ENCODE data around the gene RELB.

Gene RELB

DNA sequence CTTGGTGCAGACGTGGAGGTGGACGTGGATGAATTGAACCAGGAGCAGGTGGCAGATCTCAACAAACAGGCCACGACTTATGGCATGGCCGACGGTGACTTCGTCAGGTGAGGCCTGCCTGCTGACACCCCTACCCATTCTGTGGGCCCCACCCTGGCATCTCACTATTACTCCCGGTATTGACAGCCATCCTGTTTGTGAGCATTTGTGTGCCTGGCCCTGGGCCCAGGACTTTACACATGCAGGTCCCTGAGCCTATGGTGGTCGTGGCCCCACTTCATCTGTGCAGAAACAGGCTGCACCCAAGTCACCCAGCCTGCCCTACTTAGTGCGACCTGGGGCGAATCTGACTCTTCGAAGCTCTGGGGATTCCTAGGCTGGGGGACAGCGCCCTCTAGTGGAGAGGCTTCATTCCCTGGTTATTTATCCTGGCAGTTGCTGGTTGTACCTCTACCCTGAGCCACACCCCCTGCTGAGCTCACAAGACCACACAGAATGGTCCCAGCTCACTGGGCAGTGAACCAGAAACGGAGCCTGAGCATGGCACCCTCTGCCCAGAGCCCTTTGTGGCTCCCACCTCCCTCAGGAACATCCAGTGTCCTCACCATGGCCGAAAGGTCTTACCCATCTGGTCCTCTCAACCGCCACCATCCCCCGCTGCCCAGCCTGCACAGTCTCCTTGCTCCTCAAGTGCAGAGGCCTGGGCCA is 58.1 kb downstream of the RELB start:
- DNase-seq (ENCODE audit: low spot score): peak; percentile 93

DNA sequence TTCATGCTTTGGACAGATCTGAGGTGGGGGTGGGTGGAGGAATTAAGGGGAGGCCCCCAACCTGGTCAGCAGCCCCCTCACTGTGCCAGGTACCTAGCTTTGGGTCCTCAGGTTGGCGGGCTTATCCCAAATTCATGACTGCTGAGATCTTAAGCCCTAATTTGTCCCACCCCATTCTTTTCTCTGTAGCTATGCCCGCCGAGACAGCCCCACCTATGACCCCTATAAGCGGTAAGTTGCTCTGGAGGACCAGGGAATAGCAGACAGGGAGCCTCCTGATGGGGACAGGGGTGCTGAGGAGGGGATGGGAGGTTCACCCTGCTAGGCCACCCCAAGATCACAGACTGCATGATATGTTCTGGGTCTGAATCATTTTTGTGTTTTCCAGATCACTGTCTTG is 60.7 kb downstream of the RELB start:
- DNase-seq (ENCODE audit: low spot score): no peak

DNA sequence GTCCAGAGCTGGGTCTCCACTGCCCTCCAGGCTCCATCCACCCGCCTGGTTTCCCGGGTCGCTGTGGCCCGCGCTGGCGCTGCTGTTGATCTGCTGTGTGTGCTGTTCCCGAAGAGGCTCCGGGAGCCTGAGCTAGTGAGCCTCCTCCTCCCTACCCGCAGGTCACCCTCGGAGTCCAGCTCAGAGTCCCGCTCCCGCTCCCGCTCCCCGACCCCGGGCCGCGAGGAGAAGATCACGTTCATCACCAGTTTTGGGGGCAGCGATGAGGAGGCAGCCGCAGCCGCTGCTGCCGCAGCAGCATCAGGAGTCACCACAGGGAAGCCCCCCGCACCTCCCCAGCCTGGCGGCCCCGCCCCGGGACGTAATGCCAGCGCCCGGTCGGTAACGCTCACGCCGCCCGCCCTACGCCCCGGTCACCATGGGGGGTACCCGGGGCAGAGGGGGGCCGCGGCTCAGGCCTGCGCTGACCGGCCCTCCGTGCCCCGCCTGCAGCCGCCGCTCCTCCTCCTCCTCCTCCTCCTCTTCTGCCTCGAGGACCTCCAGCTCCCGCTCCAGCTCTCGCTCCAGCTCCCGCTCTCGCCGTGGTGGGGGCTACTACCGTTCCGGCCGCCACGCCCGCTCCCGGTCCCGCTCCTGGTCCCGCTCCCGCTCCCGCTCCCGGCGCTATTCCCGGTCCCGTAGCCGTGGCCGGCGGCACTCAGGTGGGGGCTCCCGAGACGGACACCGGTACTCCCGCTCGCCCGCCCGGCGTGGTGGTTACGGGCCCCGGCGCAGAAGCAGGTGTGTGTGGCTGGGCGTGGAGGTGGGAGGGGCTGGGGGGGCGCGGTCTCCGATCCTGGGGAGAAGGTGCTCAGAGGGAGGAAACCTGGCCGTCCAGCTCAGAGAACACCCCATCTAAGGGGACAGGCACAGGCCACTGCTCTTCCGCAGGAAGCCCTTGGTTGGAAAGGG is 62.9 kb downstream of the RELB start:
- DNase-seq (ENCODE audit: low spot score): no peak

DNA sequence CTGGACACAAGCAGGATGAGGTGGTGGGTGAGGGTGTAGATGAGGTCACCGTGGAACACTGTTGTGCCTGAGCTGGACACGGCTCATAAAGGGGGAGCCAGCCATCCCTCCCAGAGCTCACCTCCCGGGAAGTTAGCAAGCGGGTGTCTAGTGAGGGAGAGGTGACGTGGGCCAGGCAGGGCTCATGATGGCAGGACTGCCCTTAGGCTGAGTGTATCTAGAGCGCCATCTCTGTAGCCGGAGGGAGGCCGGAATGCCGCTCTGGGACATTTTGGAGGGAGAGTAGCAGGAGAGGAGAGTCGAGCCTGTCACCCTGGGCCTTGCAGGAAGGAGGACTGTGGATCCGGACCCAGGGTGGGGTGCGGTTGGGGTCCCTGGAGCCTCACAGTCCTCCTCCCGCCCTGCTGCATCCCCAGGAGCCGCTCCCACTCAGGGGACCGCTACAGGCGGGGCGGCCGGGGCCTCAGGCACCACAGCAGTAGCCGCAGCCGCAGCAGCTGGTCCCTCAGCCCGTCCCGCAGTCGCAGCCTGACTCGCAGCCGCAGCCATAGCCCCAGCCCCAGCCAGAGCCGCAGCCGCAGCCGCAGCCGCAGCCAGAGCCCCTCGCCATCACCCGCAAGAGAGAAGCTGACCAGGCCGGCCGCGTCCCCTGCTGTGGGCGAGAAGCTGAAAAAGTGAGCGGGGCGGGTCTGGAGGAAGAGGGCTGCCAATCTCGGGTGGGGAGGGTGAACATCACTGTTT is 65.8 kb downstream of the RELB start:
- no peak for DNase-seq (ENCODE audit: low spot score)

DNA sequence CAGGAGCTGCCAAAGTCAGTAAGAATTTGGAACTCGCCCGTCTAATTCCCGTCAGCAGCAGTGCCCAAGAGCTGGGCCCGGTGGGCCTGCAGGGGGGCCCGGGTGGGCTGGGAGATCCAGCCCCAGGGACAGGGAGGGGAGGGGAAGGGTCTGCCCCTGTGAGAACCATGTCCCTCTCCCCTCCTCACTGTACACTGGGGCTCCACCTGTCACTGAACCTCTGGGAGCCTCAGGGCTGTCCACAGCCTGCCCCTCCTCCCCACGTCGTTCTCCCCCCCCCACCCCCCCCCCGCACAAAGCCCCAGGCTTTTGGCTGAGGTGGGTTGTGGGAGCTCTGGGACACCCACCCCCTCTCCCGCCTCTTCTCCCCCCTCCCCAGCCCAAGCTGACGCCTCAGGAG is 66.8 kb downstream of the RELB start:
- no peak for DNase-seq (ENCODE audit: low spot score)

DNA sequence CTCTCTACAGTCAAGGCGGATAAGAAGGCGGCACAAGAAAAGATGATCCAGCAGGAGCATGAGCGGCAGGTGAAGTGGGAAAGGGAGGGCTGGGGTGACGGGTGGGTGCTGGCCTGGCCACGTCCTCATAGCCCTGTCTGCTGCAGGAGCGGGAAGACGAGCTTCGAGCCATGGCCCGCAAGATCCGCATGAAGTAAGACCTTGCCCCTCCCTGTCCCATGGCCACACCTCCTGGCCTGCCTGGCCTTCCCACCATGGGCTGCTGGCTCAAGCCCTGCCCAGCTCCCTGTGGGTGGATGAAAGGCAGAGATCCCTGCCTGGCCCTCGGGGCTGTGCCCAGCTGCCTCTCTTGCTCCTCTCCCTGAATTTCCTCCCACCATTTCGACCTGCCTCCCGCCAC is 67.8 kb downstream of the RELB start:
- DNase-seq (ENCODE audit: low spot score): peak; percentile 66

DNA sequence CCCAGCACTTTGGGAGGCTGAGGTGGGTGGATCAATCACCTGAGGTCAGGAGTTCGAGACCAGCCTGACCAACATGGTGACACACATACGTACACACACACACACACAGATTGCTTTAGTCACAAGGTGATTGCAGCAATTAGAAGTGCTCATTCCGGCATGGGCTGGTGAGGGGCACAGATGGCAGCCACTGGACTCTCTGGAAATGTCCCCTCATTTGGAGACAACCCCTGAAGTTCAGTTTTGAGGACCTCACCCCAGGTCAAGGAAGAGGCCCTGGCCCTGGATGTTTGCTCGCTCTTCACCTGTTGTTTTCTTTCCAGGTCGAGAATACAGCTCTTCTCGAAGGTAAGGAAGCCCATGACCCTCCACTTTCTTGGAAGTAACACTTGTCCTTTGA is 69.0 kb downstream of the RELB start:
- DNase-seq (ENCODE audit: low spot score): no peak

DNA sequence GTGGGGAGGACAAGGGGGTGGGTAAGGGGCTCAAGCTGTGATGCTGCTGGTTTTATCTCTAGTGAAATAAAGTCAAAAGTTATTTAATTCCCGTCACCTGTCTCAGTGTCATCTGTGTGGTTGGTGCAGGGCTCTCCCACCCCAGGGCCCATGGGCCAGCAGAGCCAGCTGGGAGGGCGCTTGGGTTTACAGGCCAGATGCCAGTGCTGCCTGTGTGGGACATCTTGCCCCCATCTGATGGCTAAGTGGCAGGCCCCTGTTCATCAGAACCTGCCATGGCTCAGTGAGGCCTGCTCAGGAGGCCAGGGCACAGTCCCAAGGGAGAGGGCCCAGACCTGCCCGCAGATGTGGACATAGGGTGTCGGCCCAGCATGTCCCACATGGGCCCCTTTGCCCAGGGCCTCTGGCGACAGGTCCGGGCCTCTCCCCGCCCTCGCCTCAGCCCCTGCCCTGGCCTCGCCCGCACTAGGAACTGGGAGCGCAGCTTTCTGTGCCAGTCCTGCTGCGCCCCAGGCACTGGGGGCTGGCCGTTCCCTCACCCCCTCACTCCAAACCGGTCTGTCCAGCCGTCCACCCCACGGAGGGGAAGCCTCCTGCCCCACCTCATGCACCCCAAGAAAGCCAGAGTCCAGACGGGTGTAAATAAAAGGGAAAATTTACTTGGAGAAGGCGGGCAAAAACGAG is 69.7 kb downstream of the RELB start:
- no peak for DNase-seq (ENCODE audit: low spot score)

DNA sequence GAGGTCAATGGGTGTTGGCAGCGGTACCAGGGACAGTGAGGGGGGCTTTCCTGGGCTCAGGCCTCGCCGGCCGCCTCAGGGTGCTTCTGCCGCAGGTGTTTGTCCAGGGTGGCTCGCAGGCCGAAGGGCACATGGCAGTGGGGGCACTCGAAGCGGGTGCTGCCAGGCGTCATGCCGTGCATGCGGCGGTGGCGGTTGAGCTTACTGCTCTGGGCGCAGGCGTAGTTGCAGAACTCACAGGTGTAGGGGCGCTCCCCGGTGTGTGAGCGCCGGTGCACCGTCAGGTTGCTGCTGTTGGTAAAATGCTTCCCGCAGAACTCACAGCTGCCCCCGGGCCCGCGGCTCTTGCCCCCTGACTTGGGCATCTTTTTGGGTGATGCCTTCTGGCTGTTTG is 70.3 kb downstream of the RELB start:
- DNase-seq (ENCODE audit: low spot score): no peak

DNA sequence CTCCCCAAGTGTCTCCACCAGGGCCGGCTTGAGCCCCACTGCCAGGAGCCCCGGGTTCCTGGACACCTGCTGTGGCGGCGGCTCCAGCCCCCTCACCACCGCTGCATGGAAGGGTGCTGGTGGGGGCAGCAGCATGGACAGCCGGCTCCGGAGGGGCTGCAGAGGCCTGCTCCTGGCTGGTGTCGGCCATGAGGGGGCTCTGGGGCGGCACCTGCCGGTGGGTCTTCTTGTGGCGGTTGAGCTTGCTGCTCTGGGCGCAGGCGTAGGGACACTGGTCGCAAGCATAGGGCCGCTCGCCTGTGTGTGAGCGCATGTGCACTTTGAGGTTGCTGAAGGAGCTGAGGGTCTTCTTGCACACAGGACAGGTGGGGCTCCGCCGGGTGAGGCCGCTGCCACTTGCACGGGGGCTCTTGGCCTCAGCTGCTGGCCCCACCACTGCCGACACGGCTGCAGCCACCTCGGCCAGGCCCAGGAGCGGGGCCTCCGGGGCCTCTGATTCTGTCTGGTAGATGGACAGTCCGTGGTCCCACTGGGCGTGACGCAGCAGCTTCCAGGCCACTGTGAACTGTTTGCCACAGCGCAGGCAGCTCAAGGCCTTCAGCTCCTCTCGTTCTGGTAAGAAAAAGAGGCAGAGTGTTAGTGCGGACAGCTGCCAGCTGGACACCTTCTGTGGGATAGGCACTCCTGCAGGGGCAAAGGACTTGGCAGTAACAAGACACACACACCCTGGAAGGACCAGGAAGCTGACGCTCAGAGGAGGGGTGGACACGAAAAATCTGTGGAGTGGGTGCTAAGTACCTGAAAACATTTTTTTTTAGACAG is 70.9 kb downstream of the RELB start:
- no peak for DNase-seq (ENCODE audit: low spot score)

DNA sequence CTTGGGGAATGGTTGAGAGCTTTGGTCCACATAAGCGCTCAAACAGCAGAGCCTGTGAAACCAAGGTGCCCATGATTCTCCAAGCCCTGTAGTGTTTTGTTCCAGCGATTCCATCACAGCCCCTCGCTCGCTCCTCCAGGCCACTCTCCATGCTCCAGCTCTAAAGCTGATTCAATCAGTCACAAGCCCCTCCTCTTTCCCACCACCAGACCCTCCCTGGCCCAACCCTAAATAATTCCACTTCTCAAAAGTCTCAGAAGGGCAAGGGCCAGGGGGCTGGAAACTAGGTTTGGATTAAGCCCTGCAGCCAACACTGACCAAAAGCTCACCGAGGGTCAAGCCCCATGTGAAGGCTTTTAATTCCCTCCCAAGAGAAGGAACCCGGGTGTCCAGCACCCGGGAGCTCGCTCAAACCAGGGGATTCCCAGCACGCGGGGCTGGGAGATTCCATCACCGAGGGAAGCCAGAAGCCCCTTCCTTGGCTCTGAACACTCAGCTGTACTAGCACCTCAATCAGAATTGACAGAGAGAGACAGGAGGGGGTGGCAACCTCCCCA is 73.6 kb downstream of the RELB start:
- DNase-seq (ENCODE audit: low spot score): no peak

DNA sequence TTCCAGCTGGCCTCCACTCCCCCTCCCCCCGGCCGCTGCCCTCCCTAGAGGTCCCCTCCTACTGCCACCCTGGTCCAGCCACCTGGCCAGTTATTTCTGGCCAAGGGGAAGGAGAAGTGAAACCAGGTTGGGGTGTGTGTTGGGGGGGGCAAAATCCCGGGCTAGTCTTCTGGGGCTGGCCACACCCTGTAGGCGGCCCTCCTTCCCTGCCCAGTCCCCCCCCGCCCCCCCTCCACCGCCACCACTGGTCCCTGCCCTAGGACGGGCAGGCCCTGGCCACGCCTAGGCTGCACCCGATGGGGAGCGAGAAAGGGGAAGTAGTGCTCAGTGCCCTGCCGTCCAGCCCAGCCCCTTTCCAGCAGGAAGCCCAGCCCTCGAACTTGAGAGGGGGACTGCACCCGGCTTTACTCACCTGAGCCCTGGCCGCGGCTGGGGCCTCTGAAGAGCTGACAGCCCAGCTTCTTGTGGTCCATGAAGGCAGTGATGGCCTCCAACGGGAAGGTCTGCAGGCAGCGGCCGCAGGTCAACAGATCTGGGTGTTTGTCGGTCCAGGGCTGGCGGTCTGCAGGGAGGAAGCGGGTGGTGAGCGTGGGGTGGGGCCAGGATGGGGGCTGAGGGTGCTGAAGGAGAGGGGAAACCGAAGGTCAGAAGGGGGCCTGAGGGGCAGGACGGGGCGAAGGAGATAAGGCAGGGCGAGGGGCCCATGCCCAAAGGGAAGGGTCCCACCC is 74.2 kb downstream of the RELB start:
- peak; percentile 88 for DNase-seq (ENCODE audit: low spot score)

DNA sequence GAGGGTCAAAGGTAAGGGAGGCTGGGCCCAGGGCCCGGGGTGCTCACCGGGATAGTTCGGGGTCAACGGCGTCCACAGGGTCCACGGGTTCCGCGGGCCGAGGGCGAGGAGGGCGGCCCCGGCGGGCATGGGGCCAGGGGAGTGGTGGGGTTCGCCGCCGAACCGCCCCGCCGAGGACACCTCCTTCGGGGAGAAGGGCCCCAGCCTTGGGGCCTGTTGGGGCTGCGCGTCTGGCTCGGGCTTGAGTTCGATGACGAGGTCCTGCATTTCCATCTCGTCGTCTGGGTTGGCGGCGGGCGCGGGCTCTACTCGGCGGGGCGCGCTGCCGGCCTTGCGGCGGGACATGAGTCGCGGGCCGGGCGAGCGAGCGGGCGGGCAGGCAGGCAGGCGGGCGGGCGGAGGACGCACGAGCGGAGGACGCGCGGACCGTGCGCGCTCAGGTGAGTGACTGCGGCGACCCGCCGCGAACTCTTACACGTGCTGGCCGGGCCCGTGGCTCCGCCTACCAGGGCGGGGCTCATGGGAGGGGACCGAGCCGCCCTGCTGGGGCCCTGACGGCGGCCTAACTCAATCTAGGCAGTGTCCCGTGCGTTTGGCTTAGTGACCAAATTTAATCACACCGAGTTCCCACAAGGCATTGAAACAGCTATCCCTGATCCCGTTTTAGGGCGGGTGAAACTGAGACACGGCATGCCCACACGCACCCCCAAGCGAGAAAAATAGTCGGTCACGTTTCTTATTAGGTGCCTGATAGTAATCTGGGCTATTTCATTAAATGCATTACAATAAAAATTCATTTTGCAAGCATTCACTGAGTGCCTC is 75.0 kb downstream of the RELB start, which contains the start of gene ZNF296:
Gene ZNF296 (minus strand): TSS at position 450 of the 822 bp plus-strand sequence. CDS start 105 bp downstream, at position 345.
- DNase-seq (ENCODE audit: low spot score): peak; percentile 96

DNA sequence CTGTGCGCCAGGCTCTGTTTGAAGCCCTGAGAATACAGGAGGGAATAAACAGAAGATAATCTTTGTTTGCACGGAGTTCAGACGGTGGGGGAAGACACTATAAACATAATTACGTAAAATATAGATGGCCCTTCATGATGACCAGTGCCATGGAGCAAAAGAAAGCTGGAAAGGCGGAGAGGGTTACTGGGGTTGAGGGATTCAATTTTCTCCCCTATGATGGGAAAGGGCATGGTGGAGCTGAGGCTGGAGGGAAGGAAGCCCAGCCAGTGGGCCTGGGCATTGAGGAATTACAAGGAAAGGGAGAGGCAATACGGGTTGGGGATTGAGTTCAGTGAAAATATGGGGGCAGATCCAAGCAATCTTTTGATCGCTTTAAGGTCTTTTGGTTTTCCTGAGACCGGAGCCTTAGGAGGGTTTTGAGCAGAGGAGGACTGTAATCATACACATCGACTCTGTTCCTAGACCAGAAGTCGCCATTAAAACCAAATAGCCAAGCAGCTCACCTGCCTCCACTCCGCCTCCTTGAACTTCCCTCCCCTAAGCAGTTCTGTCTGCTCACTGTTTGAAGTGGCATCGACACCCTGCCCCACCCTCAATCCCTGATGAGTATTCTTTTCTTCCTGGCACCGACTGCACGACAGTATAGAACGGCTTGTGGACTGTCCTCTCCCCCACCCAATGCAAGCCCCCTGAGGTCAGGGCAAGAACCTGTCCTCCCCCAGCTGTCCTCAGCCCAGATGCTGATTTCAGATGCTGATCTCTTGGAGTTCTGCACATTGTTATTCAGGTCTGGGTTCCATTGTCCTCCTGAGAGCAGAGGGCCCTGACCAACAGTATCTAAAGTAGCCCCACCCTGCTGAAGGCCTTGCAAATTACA is 75.8 kb downstream of the RELB start:
- no peak for DNase-seq (ENCODE audit: low spot score)

DNA sequence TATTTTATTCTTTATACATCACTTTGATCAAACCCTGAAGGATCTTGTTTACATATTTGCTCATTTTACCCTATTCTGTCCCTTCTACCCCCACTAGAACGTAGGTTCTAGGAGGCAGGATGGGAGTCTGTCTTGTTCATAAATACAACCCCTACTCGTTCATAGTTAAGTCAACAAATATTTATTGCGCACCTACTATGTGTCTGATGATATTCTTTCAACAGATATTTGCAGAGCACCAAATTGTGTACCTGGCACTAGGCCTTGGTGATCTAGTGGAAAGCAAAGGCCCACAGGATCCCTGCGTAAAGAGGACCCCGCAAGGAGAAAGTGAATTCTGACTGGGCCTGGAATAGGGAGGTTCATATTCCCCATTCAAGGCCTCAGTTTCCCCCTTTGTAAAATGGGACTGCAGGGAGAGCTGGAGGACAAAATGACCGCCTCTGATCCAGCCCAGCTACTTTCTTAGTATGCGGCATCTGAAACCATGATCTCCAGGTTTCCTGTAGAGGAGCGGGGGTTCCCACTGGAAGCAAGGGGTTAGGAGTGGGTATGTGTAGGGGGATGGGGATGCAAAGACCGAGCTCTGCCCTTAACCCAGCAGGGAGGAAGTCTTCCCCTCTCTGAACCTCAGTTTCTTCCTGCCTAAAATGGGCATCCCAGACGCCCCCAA is 77.3 kb downstream of the RELB start:
- DNase-seq (ENCODE audit: low spot score): no peak

DNA sequence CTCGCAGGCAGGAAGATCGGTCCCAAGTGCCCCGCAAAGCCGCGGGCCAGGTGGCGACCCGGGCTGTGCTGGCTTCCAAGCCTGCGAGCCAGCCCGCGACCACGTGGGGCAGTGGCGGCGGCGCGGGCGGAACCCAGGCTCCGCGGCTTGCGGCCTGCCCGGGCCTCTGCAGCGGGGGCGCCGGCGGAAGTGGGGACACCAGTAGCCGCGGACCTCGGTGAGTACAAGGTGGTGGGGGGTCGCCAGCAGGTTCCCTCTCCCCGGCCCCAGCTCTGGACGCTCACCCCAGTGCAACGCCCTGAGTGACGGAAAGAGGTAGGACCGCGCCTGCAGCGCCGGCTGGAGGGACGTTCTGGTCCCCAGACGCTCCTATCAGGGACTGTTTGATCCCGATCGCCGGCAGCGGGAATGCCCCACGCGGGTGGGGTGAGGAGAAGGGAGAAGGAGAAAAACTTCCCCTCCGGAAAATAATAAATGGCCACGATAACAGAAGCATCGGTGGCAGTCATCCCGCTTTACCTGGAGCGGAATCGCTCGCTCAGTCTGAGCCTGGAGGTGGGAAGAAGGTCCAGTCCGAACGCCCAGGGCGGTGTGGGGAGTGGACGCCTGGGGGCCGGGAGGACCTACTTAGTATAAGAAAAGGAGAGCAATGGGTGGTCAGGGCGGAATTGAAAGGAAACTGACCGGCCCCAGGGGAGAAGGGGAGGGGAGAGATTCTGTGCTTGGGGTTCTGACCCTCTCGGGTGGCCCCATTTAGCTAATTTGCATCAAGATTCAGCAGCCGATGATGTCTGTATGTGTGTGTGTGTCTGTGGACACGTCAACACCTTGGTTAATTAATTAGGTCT is 78.0 kb downstream of the RELB start, which contains the start of gene GEMIN7:
Gene GEMIN7 (plus strand): TSS at position 198 of the 848 bp plus-strand sequence. CDS start 10,855 bp downstream, outside the sequence.
- peak; percentile 88 for DNase-seq (ENCODE audit: low spot score)

All from HuH-7.5 (cell line).